NCI-H187 (cell line): ENCODE measurements around the gene CTU1.
"Not testable (repeated sequence)": the region's sequence is repeated elsewhere in the genome, so short reads cannot be mapped to it uniquely, and the experiment has no call there.

Experiments used
- DNase-seq, 2 experiments: peaks; one replicate each; lab custom pipeline; 2025; lab: John Stamatoyannopoulos, UW

The CTU1 gene

GRCh38 chr19:51108066-51108804 lies at the start of gene CTU1:
Gene CTU1 (minus strand): TSS chr19:51108409. CDS start chr19:51104569, 3,840 bp downstream.
- DNase-seq = peak; percentile 95 to 98

DNA sequence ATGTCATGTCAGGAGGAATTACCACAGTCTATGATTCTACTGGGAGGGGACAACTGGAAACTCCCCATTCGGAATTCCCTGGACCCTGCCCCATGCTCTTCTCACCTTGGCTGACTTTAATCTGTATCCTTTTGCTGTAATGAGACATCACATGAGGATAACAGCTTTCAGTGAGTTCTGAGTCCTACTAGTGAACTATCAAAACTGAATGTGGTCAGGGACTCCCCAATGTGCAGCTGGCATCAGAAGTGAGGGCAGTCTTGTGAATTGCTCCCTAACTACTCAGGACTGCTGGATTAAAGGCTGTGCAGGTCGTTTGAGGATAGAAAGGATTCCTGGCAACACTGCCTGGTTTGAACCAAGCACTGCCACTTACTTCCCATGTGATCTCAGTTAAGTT lies 49.1 kb upstream of the CTU1 start:
- DNase-seq = no peak

DNA sequence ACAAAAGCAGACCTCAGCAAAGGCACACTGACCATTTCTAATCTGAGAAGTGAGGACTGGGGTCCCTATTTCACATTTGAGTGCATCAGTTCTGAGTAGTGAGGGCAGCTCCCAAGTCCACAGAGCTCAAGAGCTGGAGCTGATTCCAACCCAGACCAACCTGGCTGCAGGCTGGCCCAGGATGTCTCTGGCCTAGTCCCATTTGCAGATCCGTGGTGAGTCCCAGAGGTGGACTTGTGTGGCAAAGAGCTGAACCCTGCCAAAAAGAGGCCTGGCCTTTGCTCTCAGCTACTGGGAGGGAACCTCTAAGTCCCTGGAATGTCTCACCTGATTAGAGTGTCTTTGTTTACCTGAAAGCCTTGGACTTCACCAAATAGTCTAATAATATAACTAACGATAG lies 48.5 kb upstream of the CTU1 start:
- no peak for DNase-seq

GRCh38 chr19:51150627-51151026 lies 42.4 kb upstream of the CTU1 start:
- DNase-seq = no peak

GRCh38 chr19:51148580-51148979 lies 40.4 kb upstream of the CTU1 start:
- no peak for DNase-seq

- no peak for DNase-seq
Measured at GRCh38 chr19:51147663-51148062, 39.5 kb upstream of the CTU1 start.

DNA sequence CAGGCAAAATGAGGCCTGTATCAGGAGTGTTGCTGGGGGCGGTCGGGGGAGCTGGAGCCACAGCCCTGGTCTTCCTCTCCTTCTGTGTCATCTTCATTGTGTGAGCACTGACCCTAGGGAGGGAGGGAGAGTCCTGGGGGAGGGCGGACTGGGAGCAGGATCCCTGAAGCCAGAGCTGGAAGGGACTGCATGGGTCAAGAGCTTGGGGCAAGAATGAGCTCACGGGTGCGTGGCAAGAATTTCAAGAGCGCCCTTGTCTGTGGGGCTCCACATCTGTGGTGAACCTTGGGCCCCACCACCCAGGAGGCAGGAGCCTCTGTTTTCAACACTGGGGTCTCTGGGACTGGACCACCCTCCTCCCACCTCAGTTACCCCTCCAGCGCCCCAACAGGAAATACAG lies 38.5 kb upstream of the CTU1 start:
- DNase-seq = no peak

DNA sequence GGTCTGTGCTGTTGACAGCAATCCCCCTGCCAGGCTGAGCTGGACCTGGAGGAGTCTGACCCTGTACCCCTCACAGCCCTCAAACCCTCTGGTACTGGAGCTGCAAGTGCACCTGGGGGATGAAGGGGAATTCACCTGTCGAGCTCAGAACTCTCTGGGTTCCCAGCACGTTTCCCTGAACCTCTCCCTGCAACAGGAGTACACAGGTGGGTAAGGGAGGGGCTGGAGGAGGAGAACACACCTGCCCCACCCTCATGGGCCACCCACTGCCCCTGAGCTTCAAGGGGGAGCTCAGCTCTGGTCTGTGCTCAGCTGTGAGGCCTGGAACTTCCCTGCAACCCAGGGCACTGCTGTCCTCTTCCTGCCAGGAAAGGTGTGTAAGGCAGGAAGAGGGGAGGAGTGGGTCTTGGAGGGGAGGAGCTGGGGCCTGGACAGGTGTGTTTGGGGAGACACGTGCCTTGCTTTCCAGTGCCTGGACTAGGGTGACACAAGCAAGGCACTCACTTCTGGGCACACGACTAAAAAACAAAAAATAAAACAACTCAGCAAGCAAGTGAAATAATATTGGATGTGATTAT lies 37.8 kb upstream of the CTU1 start:
- no peak for DNase-seq

DNA sequence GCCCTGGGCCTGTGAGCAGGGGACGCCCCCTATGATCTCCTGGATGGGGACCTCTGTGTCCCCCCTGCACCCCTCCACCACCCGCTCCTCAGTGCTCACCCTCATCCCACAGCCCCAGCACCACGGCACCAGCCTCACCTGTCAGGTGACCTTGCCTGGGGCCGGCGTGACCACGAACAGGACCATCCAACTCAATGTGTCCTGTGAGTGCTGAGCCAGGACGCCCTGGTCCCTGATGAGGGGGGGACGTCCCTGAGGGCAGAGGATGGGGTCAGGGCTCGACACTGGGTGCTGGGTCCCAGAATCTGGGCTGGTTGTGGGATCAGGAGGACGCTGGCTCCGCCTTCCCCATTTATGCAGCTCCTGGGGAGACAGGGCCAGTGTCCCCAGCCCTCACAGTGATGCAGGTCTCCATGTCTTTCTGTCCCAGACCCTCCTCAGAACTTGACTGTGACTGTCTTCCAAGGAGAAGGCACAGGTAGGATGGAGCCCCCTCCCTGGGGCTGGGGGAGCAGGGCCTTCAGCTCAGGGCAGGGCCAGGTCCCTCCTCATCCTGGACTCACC lies 36.4 kb upstream of the CTU1 start:
- DNase-seq = no peak

DNA sequence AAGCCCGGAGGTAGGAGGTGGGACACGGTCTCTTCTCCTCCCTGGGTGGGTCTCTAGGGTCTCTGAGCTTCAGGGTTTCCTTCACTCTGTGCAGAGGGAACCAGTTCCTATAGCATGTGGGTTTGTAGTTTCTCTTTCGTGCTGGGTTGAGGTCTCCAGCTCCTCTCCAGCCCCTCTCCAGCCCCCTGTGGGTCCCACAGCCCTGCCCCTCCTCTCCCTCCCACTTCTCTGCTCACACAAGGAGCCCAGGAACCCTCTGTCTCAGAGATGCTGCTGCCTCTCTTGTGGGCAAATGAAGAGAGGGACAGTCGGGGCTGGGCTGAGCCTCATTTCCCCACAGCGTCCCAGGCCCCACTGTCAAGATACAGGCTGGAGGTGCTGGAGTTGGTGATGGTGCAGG lies 35.3 kb upstream of the CTU1 start:
- DNase-seq = no peak

DNA sequence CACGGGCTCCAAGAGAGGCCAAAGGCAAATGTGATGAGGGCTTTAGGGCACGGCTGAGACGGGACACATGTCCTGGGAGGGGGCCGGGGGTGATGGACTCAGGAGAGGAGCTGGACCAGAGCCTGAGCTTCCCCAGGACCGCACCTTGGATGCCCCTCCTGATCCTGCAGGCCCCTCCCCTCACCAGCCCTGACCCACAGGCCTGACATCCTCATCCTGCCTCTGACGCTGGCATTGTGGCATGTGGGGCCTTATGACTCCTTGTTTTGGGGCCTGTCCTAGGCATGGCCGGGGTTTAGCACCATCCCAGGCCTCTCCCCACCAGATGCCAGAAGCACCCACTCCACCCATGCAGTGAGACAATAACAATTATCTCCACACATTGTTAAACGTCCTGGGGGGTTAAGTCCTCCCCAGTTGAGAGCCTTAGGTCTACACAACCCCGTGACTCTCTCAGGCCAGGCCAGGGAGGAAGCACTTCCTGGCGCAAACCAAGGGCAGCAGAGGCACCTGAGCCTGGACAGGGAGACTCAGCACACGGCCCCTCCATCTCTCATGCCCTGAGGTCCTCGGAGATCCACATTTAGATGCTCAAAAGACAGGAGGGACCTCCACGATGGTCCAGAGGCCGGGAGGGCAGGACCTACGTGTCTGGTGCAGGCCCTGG lies 34.7 kb upstream of the CTU1 start:
- not testable (repeated sequence) for DNase-seq

GRCh38 chr19:51142119-51142518 lies 33.9 kb upstream of the CTU1 start, which contains the start of gene SIGLEC7:
Gene SIGLEC7 (plus strand): TSS chr19:51142301. CDS start chr19:51142370, 69 bp downstream.
- DNase-seq = no peak

- DNase-seq = no peak
Measured at GRCh38 chr19:51141181-51141580, 33.0 kb upstream of the CTU1 start.

GRCh38 chr19:51140441-51140840 lies 32.2 kb upstream of the CTU1 start:
- no peak for DNase-seq

DNA sequence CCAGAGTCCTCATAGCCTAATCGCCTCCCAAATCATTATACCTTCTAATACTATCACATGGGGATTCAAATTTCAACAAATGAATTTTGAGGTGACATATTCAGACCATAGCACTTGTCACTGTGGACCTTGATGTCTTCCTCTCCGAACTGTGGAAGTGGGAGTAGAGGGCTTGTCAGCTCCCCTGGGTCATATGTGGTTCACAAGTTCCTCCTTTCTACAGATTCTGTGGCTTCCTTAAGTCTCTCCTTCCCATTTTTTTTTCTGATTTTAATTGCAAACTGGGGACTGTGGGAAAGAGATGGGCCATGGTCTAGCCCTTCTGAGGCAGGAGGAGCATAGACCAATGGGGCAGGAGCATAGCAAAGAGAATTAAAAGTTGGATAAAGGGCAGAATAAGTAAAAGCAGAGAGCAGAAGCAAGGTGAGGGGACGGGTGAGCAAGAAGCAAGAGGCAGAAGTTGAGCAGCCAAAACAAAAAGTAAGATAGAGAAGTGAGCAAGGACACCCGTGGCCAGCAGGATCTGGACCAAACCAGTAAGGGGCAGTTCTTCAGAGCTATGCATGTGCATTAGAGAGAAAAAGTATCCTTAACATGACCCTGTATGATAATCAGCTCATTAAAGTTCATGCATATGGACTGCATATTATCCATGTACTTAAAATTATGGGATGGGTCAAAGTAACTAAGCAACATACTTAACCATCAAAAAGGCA lies 31.2 kb upstream of the CTU1 start:
- no peak for DNase-seq

- no peak for DNase-seq
Measured at GRCh38 chr19:51138549-51138979, 30.4 kb upstream of the CTU1 start.

GRCh38 chr19:51137792-51138425 lies 29.7 kb upstream of the CTU1 start:
- no peak for DNase-seq

- no peak for DNase-seq
Measured at GRCh38 chr19:51136851-51137551, 28.8 kb upstream of the CTU1 start.

GRCh38 chr19:51135986-51136762 lies 28.0 kb upstream of the CTU1 start:
- DNase-seq = no peak

DNA sequence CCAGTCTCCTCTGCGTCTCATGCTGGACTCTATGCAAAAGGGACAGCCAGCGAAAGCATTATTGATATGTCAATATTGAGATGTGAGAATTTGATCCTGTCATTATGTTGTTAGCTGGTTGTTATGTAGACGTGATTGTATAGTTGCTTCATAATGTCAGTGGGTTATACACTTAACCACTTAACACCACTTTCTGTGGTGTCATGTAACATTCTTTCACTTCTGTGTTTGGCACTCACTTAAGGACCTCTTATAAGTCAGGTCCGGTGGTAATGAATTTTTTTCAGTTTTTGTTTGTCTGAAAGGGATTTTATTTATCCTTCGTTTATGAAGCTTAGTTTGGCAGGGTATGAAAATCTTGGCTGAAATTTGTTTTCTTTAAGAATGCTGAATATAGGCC lies 26.8 kb upstream of the CTU1 start:
- DNase-seq = no peak
